Fibroblast of lung (primary cell): ENCODE data around the gene POLD1. TPM values are rescaled to one million over a fixed set of nuclear protein-coding genes. Genes with fewer than 3 reads are reported as not detected.

Experiments
- DNase-seq, 2 donors: peaks; one replicate each; pipeline versions ENCODE4 v3.0.0 to v3.0.0-alpha.2; 2010; ENCODE audit warnings: low read depth in 2 of 2
- H2AFZ ChIP-seq: 2 replicates; pipeline ENCODE4 v1.5.1; 2012; ENCODE audit warnings: low read length, control low read depth, inconsistent platforms
- H3K27ac ChIP-seq: 2 replicates; pipeline ENCODE4 v1.5.1; 2011; ENCODE audit warnings: low read length, control low read depth; ENCODE audit not compliant: insufficient read depth
- H3K27me3 ChIP-seq: 2 replicates; pipeline ENCODE4 v1.5.1; 2011; ENCODE audit warnings: mild to moderate bottlenecking, low read length; ENCODE audit not compliant: control insufficient read depth, insufficient read depth
- H3K36me3 ChIP-seq: 2 replicates; pipeline ENCODE4 v1.5.1; 2011; ENCODE audit warnings: low read length; ENCODE audit not compliant: control insufficient read depth, insufficient read depth
- H3K4me1 ChIP-seq: 2 replicates; pipeline ENCODE4 v1.5.1; 2011; ENCODE audit warnings: low read length; ENCODE audit not compliant: control insufficient read depth, insufficient read depth; ENCODE audit errors: extremely low read depth
- H3K4me2 ChIP-seq: 2 replicates; pipeline ENCODE4 v1.5.1; 2011; ENCODE audit warnings: low read length, control low read depth; ENCODE audit not compliant: insufficient read depth; ENCODE audit errors: extremely low read depth
- H3K4me3 ChIP-seq, 4 experiments: fragments of 200-600 bp in 1 of 4; sonication (generic) in 1 of 4; replicated peaks in 1 of 4; 2 replicates each; pipeline ENCODE4 v1.5.1; 2011 to 2016; ENCODE audit warnings: low read length in 4 of 4, low read depth in 3 of 4, mild to moderate bottlenecking in 3 of 4, control low read depth in 2 of 4, inconsistent platforms in 1 of 4, mixed read lengths in 1 of 4; ENCODE audit not compliant: insufficient read depth in 1 of 4; ENCODE audit errors: control extremely low read depth in 1 of 4
- H3K79me2 ChIP-seq: 2 replicates; pipeline ENCODE4 v1.5.1; 2012; ENCODE audit warnings: mild to moderate bottlenecking, low read length, inconsistent platforms; ENCODE audit not compliant: control insufficient read depth, insufficient read depth
- H3K9ac ChIP-seq: 2 replicates; pipeline ENCODE4 v1.5.1; 2011; ENCODE audit warnings: mild to moderate bottlenecking, low read length, control low read depth; ENCODE audit not compliant: insufficient read depth
- H3K9me3 ChIP-seq: 2 replicates; pipeline ENCODE4 v1.5.1; 2012; ENCODE audit warnings: low read depth, low read length; ENCODE audit not compliant: control insufficient read depth, insufficient read depth
- H4K20me1 ChIP-seq: 2 replicates; pipeline ENCODE4 v1.5.1; 2011; ENCODE audit warnings: low read length; ENCODE audit not compliant: control insufficient read depth, insufficient read depth; ENCODE audit errors: extremely low read depth
- CTCF ChIP-seq, 2 donors: IDR thresholded peaks in 1 of 2; conservative IDR thresholded peaks in 1 of 2; 1 replicate in 1 of 2; 2 replicates in 1 of 2; pipeline ENCODE4 v1.5.1; 2011 to 2012; ENCODE audit warnings: low read length in 2 of 2, control low read depth in 1 of 2, inconsistent platforms in 1 of 2, low read depth in 1 of 2, mild to moderate bottlenecking in 1 of 2
- EZH2 ChIP-seq: IDR thresholded peaks from 2 replicates; pipeline ENCODE4 v1.5.1; 2012; ENCODE audit warnings: low read length, control low read depth, mild to moderate bottlenecking; ENCODE audit errors: missing control alignments
- polyA plus RNA-seq, 2 donors: library from polyadenylated mRNA; depleted of rRNA in 1 of 2; stranded (reverse) in 1 of 2; unstranded in 1 of 2; fragments of >200 nt; gene quantifications; 2 replicates each; pipeline ENCODE4 v1.2.1, GENCODE V29; 2011 to 2012; ENCODE audit warnings: missing spikeins in 1 of 2
- total RNA-seq: library from RNA; depleted of rRNA; stranded (reverse); fragments of >200 nt; gene quantifications from 2 replicates; pipeline ENCODE4 v1.2.1, GENCODE V29; 2014

POLD1 gene
- total and polyA plus RNA-seq, 2 donors (not counting 1 experiment from before 2014, with no cell fraction given): 4.0 to 23.6 TPM

- Histone ChIP-seq H3K79me2 (no peaks in the 10 kb centered on the region), H3K27me3 (no peaks in the 10 kb centered on the region), H3K4me3 (no peak overlapping the region), H3K4me1 (no peaks in the 10 kb centered on the region), H3K4me2 (no peak overlapping the region), H4K20me1 (no peaks in the 10 kb centered on the region), H3K36me3 (peaks cover 8% of the 10 kb centered on the region), H3K27ac (no peak overlapping the region), H3K9ac (no peak overlapping the region), H3K9me3 (no peaks in the 10 kb centered on the region), H2AFZ (no peak overlapping the region)
- no peak for DNase-seq
- TF ChIP-seq EZH2: no peak
- no peak for TF ChIP-seq CTCF (conservative IDR thresholded peaks at IDR 0.05 in 1 of 2, IDR thresholded peaks at IDR 0.05 in 1 of 2; ENCODE audit: low read depth in 1 of 2, low read length in 2 of 2)
Measured at GRCh38 chr19:50406156-50406820, 22.1 kb downstream of the POLD1 start.

DNA sequence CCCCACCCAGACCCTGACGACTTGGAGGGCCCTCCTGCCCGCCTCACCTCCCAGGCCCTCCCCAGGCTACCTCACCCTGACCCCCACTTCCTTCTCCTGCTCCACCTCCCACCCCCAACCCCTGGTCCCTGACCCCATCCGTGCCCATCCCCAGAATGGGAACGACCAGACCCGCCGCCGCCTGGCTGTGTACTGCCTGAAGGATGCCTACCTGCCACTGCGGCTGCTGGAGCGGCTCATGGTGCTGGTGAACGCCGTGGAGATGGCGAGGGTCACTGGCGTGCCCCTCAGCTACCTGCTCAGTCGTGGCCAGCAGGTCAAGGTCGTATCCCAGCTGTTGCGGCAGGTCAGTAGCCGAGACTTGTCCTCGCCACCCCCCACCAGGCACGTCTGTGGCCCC is 22.7 kb downstream of the POLD1 start:
- Histone ChIP-seq H3K9me3 (no peaks in the 10 kb centered on the region), H4K20me1 (no peaks in the 10 kb centered on the region), H3K4me1 (no peaks in the 10 kb centered on the region), H3K79me2 (no peaks in the 10 kb centered on the region), H3K36me3 (peaks cover 8% of the 10 kb centered on the region), H2AFZ (no peak overlapping the region), H3K4me2 (no peak overlapping the region), H3K4me3 (no peak overlapping the region), H3K27ac (no peak overlapping the region), H3K27me3 (no peaks in the 10 kb centered on the region), H3K9ac (no peak overlapping the region)
- no peak for DNase-seq
- TF ChIP-seq EZH2: no peak
- TF ChIP-seq CTCF (conservative IDR thresholded peaks at IDR 0.05 in 1 of 2, IDR thresholded peaks at IDR 0.05 in 1 of 2; ENCODE audit: low read depth in 1 of 2, low read length in 2 of 2): no peak

DNA sequence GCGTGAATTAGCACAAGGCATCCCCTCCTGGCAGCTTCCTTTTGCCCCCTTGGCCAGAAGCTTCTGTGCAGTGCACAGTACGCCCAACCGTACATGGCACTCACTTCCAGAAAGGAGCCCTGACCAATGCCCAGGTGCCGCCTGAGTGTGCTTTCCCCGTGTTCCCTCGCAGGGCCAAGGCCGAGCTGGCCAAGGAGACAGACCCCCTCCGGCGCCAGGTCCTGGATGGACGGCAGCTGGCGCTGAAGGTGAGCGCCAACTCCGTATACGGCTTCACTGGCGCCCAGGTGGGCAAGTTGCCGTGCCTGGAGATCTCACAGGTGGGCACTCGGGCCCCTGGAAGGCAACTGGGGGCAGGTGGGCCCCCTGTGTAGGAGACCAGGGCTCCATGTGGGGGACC is 25.2 kb downstream of the POLD1 start:
- Histone ChIP-seq H3K36me3 (peaks cover 8% of the 10 kb centered on the region), H3K4me3 (no peak overlapping the region), H3K79me2 (no peaks in the 10 kb centered on the region), H3K27me3 (no peaks in the 10 kb centered on the region), H4K20me1 (no peaks in the 10 kb centered on the region), H3K4me1 (no peaks in the 10 kb centered on the region), H3K4me2 (no peak overlapping the region), H3K9me3 (no peaks in the 10 kb centered on the region), H2AFZ (no peak overlapping the region), H3K27ac (no peak overlapping the region), H3K9ac (no peak overlapping the region)
- no peak for DNase-seq
- no peak for TF ChIP-seq EZH2
- no peak for TF ChIP-seq CTCF (conservative IDR thresholded peaks at IDR 0.05 in 1 of 2, IDR thresholded peaks at IDR 0.05 in 1 of 2; ENCODE audit: low read depth in 1 of 2, low read length in 2 of 2)
